ENCODE data around the gene ZBTB32. TPM values are rescaled to one million over a fixed set of nuclear protein-coding genes. Genes with fewer than 3 reads are reported as not detected.

The ZBTB32 gene
- polyA plus RNA-seq, 1 of the 3 experiments (the other 2 are of a cell fraction) = not detected

DNA sequence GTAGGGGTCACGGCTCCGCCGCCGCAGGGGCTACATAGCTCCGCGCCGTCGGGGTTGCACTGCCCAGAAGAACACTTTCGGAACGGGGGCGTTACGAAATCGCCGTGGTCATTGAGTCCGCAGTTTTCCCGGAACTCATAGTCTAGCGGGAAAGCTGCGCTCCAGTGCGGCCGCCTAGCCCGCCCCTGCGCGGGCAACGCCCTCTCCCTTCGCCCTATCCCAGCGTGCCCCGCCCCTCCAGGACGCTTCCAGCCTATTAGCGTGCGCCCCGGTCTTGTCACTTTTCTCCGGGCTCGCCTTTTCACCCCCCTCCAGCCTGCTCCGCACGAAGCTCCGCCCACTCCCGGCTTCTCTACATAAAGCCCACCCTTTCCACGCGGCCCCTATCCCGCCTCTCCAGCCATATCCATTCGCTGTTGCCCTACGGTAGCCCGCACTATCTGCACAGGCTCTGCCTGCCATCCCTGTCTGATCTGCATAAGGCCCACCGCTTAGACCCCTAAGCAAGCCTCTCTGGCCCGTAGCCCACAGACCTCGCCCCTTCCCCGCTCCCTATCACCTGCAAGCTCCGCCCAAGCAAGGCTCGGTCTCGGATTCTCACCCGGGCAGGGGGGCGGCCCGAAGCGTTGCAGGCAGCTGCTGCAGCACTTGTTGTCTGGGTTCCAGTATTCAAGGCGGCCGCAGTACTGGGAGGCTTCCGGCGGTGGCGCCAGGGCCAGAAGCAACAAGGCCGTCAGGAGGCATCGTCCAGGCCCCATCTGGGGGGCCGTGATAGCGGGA is 36.3 kb downstream of the ZBTB32 start (continued):
- TF ChIP-seq, protein P1, sequence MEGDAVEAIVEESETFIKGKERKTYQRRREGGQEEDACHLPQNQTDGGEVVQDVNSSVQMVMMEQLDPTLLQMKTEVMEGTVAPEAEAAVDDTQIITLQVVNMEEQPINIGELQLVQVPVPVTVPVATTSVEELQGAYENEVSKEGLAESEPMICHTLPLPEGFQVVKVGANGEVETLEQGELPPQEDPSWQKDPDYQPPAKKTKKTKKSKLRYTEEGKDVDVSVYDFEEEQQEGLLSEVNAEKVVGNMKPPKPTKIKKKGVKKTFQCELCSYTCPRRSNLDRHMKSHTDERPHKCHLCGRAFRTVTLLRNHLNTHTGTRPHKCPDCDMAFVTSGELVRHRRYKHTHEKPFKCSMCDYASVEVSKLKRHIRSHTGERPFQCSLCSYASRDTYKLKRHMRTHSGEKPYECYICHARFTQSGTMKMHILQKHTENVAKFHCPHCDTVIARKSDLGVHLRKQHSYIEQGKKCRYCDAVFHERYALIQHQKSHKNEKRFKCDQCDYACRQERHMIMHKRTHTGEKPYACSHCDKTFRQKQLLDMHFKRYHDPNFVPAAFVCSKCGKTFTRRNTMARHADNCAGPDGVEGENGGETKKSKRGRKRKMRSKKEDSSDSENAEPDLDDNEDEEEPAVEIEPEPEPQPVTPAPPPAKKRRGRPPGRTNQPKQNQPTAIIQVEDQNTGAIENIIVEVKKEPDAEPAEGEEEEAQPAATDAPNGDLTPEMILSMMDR (IDR thresholded peaks at IDR 0.05) = peak; percentile 31; the same call in 1 of the 2 replicates
- TF ChIP-seq YY1 (IDR thresholded peaks at IDR 0.05; ENCODE audit: low read depth) = 0 out of 2 replicates have a peak, but pooled peaks have one; percentile 11
- TF ChIP-seq IRF3 (IDR thresholded peaks at IDR 0.05; ENCODE audit: low read depth, low read length) = peak; percentile 7; the same call in 1 of the 2 replicates
- peak; percentile 84 for TF ChIP-seq RFX5 (IDR thresholded peaks at IDR 0.05; ENCODE audit: low read length)
- no peak; the same call in none of the 2 replicates for TF ChIP-seq GABPA (IDR thresholded peaks at IDR 0.05; ENCODE audit: low read depth)
- TF ChIP-seq TEAD4 (IDR thresholded peaks at IDR 0.05; ENCODE audit: borderline replicate concordance, insufficient read depth) = no peak
- 0 out of 2 replicates have a peak, but pooled peaks have one; percentile 41 for TF ChIP-seq FOXJ3 (CRISPR knock-in tag; IDR thresholded peaks at IDR 0.05)
- 0 out of 4 replicates have a peak, but pooled peaks of 1 of the 2 experiments have one; percentile 3 for TF ChIP-seq EP300 (IDR thresholded peaks at IDR 0.05; ENCODE audit: borderline replicate concordance in 1 of 2, low read depth in 1 of 2, low read length in 1 of 2)
- TF ChIP-seq TCF12 (IDR thresholded peaks at IDR 0.05) = no peak
- TF ChIP-seq ELF1 (IDR thresholded peaks at IDR 0.05) = peak; percentile 55; the same call in 1 of the 2 replicates
- TF ChIP-seq MXI1 (IDR thresholded peaks at IDR 0.05; ENCODE audit: low read depth, low read length) = peak; percentile 78
- peak; percentile 77 for TF ChIP-seq POLR2AphosphoS5 (IDR thresholded peaks at IDR 0.05; ENCODE audit: low read depth, low read length)
- TF ChIP-seq FOXM1 (IDR thresholded peaks at IDR 0.05; ENCODE audit: low read depth) = no peak

DNA sequence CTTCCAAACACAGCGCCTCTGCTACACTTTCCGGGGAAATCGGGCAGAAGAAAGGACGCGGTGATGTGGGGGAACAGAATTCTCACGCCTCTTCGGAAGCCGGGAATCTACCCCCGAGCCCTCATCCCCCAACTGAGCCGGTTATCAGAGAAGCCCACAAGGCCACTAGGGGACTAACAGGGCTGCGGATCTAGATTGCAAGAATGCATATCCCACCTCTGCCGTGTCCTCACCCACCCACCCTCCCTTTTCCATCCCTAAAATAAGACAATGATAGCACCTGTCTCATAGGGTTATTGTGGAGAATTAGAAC is 36.8 kb downstream of the ZBTB32 start:
- Histone ChIP-seq H3K27me3 (ENCODE audit: insufficient read depth) (no peaks in the 10 kb centered on the region), H3K27ac (ENCODE audit: low read depth in 2 of 2, low read length in 1 of 2) (peak overlapping the region; percentile 63 to 90; a peak in 3 of 4 replicates), H2AFZ (ENCODE audit: low read depth) (peak overlapping the region; percentile 95; the same call in 1 of the 2 replicates), H3K9me3 (no peaks in the 10 kb centered on the region), H3K9ac (peak overlapping the region; percentile 49; the same call in 1 of the 2 replicates), H3K9me2 (no peaks in the 10 kb centered on the region), H3K4me3 (ENCODE audit: low read depth in 2 of 2, low read length in 1 of 2) (peak overlapping the region; percentile 63 to 88), H3F3A (replicated peaks; ENCODE audit: insufficient read depth) (peaks cover 12% of the 10 kb centered on the region), H3K4me2 (peak overlapping the region; percentile 97), H3K4me1 (ENCODE audit: control insufficient read depth in 1 of 2, insufficient read depth in 2 of 2, low read depth in 1 of 2, low read length in 1 of 2) (peaks cover 4 to 20% of the 10 kb centered on the region in 2 experiments; a peak in 2 of 4 replicates), H3K36me3 (replicated peaks in 1 of 2; ENCODE audit: control insufficient read depth in 1 of 2, insufficient read depth in 2 of 2, low read length in 1 of 2) (peaks cover 6 to 29% of the 10 kb centered on the region in 2 experiments), H3K79me2 (ENCODE audit: insufficient read depth) (peaks cover 6% of the 10 kb centered on the region), H4K20me1 (ENCODE audit: insufficient read depth) (no peaks in the 10 kb centered on the region)
- CTCF ChIA-PET = interaction anchor here (0.6 to 1.6 kb wide), 6 partner anchors 19 to 697 kb away, joined by 3 to 7 read pairs (median 4); partner anchors contain the start of gene COX6B1
- TF ChIP-seq RCOR1 (IDR thresholded peaks at IDR 0.05; ENCODE audit: low read length) (no peak), GABPA (IDR thresholded peaks at IDR 0.05; ENCODE audit: low read depth) (no peak)
- 19% methylated on average over 11 of the region's 12 CpGs for WGBS (ENCODE audit: low lambda C conversion rate)
- DNase-seq = no peak
- POLR2A ChIA-PET = interaction anchor here (1.2 to 2.0 kb wide), 7 partner anchors 11 to 93 kb away, joined by 3 to 10 read pairs (median 4); partner anchors contain the start of genes COX6B1 and HSPB6
